Neutrophil (primary cell): ENCODE measurements around the gene PSAP.
A peak's percentile ranks its signal among the peaks of the same experiment; 100 is the strongest.

Experiments used
- H3K27ac ChIP-seq: fragments of 200-600 bp; sonication (generic); 2 replicates; pipeline ENCODE4 v1.5.1; 2016; ENCODE audit warnings: mild to moderate bottlenecking, moderate library complexity
- H3K27me3 ChIP-seq: fragments of 200-600 bp; sonication (generic); 2 replicates; pipeline ENCODE4 v1.6.0; 2016; ENCODE audit warnings: mild to moderate bottlenecking
- H3K36me3 ChIP-seq: fragments of 200-600 bp; sonication (generic); 2 replicates; pipeline ENCODE4 v1.5.1; 2017
- H3K4me1 ChIP-seq, 2 experiments: fragments of 200-600 bp in 1 of 2; sonication (generic) in 1 of 2; 1 replicate in 1 of 2; 2 replicates in 1 of 2; pipeline versions ENCODE4 v1.5.1 to v1.6.1; 2013 to 2016; ENCODE audit warnings: low read depth in 1 of 2, low read length in 1 of 2, mild to moderate bottlenecking in 1 of 2, moderate library complexity in 1 of 2; ENCODE audit not compliant: control insufficient read depth in 1 of 2, insufficient read depth in 1 of 2
- H3K4me3 ChIP-seq, 2 experiments: fragments of 200-600 bp in 1 of 2; sonication (generic) in 1 of 2; 1 replicate in 1 of 2; 2 replicates in 1 of 2; pipeline ENCODE4 v1.5.1; 2013 to 2016; ENCODE audit warnings: low read depth in 1 of 2, low read length in 1 of 2, mild to moderate bottlenecking in 1 of 2, moderate library complexity in 1 of 2
- H3K9me3 ChIP-seq: fragments of 200-600 bp; sonication (generic); 2 replicates; pipeline ENCODE4 v1.5.1; 2016
- CTCF ChIP-seq: fragments of 200-600 bp; sonication (generic); IDR thresholded peaks from 2 replicates; pipeline ENCODE4 v1.5.1; 2016; ENCODE audit warnings: antibody characterized with exemption

Gene PSAP

GRCh38 chr10:71893258-71893815, 42.3 kb upstream of the PSAP start:
- H3K4me3 ChIP-seq = no peak overlapping the region
- no peak overlapping the region for H3K27ac ChIP-seq
- no peak for TF ChIP-seq CTCF
- no peaks in the 10 kb centered on the region for H3K36me3 ChIP-seq
- H3K27me3 ChIP-seq = no peaks in the 10 kb centered on the region
- no peaks in the 10 kb centered on the region for H3K9me3 ChIP-seq
- H3K4me1 ChIP-seq = peaks cover 30 to 35% of the 10 kb centered on the region in 2 experiments

DNA sequence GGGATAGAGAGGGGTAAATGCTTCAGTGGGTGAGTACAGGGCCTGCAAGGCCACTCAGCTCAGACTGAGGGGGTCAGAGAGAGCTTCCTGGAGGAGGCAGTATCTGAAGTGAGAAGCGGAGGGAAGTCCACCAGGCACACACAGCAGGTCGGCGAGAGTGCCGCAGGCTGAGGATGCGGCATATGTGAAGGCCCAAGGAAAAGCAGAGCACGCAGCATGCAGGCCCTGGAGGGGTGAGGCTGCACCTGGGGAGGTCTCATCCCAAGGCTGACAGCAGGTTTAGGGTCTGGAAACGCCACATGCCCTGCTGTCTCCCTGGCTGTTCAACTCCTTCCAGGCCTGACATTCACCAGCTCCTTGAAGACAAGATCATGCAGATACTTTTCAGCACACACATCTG, 40.4 kb upstream of the PSAP start:
- Histone ChIP-seq H3K9me3 (no peaks in the 10 kb centered on the region), H3K4me1 (peaks cover 35 to 39% of the 10 kb centered on the region in 2 experiments), H3K4me3 (no peak overlapping the region), H3K27me3 (no peaks in the 10 kb centered on the region), H3K27ac (no peak overlapping the region), H3K36me3 (no peaks in the 10 kb centered on the region)
- no peak for TF ChIP-seq CTCF

GRCh38 chr10:71889388-71889987, 38.4 kb upstream of the PSAP start:
- TF ChIP-seq CTCF = no peak
- H3K4me3 ChIP-seq = peak overlapping the region; percentile 67 to 75
- no peaks in the 10 kb centered on the region for H3K27me3 ChIP-seq

DNA sequence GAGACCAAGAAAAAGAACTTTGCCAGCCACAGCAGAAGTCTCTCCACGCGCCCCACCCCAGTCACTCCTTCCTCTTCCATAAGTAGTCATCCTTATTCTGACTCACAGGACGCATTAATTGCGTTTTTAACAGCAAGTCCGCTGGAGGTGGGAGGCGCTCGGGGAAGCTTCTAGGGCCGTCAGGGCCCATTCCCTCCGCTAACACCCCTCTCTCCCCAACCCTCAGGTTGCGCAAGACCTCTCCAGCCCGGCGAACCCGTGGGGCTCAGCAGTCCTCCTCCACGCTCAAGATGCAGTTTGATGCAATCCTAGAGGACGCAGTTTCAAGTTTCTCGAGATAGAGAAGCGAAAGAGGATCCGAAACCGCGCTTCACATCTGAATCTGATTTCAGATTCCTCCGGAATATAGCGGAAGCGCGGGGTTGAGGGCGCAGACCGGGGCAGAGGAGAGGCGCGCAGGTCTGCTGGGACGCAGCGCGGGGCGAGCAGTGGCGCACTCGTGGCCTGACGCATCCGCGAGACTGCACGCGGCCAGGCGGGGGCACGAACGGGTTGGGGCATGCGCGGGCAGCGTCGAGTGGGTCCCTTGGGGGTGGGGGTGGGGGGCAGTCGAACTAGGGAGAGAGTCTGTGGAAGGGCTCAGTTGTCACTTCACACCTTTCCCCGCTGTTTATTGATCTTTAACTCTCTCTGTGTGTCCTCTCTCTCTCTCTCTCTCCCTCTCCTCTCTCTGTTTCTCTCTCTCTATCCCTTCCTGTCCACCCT, 37.8 kb upstream of the PSAP start:
- H3K36me3 ChIP-seq = no peaks in the 10 kb centered on the region
- no peak for TF ChIP-seq CTCF
- H3K4me1 ChIP-seq = peaks cover 27 to 28% of the 10 kb centered on the region in 2 experiments
- peak overlapping the region; percentile 67 to 75 for H3K4me3 ChIP-seq
- no peaks in the 10 kb centered on the region for H3K27me3 ChIP-seq
- H3K27ac ChIP-seq = peak overlapping the region; percentile 87
- no peaks in the 10 kb centered on the region for H3K9me3 ChIP-seq

More at GRCh38 chr10:71889388-71889987, 38.4 kb upstream of the PSAP start:
- H3K4me1 ChIP-seq = peaks cover 27% of the 10 kb centered on the region in 2 experiments
- H3K36me3 ChIP-seq = no peaks in the 10 kb centered on the region
- no peaks in the 10 kb centered on the region for H3K9me3 ChIP-seq
- H3K27ac ChIP-seq = peak overlapping the region; percentile 87

DNA sequence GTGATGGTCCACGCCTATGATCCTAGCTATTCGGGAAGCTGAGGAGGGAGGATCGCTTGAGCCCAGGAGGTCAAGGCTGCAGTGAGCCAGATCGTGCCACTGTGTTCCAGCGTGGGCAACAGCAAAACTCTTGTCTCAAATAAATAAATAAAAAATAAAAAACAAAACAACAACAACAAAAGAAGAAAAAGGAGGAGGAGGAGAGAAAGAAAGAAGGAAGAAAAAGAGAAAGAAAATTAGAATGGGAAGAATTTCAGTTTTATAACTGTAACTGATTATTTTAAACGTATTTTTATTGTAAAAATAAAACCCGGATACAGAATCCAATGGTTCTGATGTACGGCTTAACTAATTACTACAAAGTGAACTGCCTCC, 37.2 kb upstream of the PSAP start:
- peak overlapping the region; percentile 87 for H3K27ac ChIP-seq
- H3K27me3 ChIP-seq = no peaks in the 10 kb centered on the region
- peaks cover 27 to 34% of the 10 kb centered on the region in 2 experiments for H3K4me1 ChIP-seq
- TF ChIP-seq CTCF = no peak
- H3K36me3 ChIP-seq = no peaks in the 10 kb centered on the region
- H3K4me3 ChIP-seq = peak overlapping the region; percentile 67 to 75
- no peaks in the 10 kb centered on the region for H3K9me3 ChIP-seq
